ENCODE results near the gene GALNTL6. TPM values are rescaled to one million over a fixed set of nuclear protein-coding genes. Genes with fewer than 3 reads are reported as not detected.

The GALNTL6 gene
- polyA plus RNA-seq, 1 donor from 2014 or later: 14.9 TPM

- Histone ChIP-seq H2AFZ (ENCODE audit: low read depth, low read length) (no peak overlapping the region), H4K20me1 (ENCODE audit: insufficient read depth) (no peaks in the 10 kb centered on the region), H3K79me2 (replicated peaks; ENCODE audit: insufficient read depth, low read length) (no peaks in the 10 kb centered on the region), H3K4me3 (ENCODE audit: low read length) (no peak overlapping the region), H3K9ac (ENCODE audit: low read length) (no peak overlapping the region), H3K27ac (ENCODE audit: low read length) (no peak overlapping the region), H3K9me3 (ENCODE audit: low read length) (no peaks in the 10 kb centered on the region), H3K27me3 (ENCODE audit: insufficient read depth, low read depth, low read length) (no peaks in the 10 kb centered on the region), H3K36me3 (ENCODE audit: insufficient read depth, low read length) (no peaks in the 10 kb centered on the region), H3K4me2 (ENCODE audit: low read length) (no peak overlapping the region), H3F3A (ENCODE audit: insufficient read depth, low read length, poor library complexity, severe bottlenecking) (no peaks in the 10 kb centered on the region), H3K9me2 (ENCODE audit: insufficient read depth, low read length) (no peaks in the 10 kb centered on the region)
- TF ChIP-seq EP300 (conservative IDR thresholded peaks at IDR 0.05; ENCODE audit: poor library complexity, severe bottlenecking) (no peak), EZH2 (IDR thresholded peaks at IDR 0.05; ENCODE audit: borderline replicate concordance, insufficient read depth, low read length, poor library complexity, severe bottlenecking) (no peak), POLR2AphosphoS5 (IDR thresholded peaks at IDR 0.05) (no peak), MXI1 (conservative IDR thresholded peaks at IDR 0.05; ENCODE audit: poor library complexity, severe bottlenecking) (no peak), RAD21 (conservative IDR thresholded peaks at IDR 0.05) (no peak), SMC3 (conservative IDR thresholded peaks at IDR 0.05; ENCODE audit: poor library complexity) (no peak), TAF1 (IDR thresholded peaks at IDR 0.05; ENCODE audit: low read depth) (no peak)
- TF ChIP-seq, protein P1, sequence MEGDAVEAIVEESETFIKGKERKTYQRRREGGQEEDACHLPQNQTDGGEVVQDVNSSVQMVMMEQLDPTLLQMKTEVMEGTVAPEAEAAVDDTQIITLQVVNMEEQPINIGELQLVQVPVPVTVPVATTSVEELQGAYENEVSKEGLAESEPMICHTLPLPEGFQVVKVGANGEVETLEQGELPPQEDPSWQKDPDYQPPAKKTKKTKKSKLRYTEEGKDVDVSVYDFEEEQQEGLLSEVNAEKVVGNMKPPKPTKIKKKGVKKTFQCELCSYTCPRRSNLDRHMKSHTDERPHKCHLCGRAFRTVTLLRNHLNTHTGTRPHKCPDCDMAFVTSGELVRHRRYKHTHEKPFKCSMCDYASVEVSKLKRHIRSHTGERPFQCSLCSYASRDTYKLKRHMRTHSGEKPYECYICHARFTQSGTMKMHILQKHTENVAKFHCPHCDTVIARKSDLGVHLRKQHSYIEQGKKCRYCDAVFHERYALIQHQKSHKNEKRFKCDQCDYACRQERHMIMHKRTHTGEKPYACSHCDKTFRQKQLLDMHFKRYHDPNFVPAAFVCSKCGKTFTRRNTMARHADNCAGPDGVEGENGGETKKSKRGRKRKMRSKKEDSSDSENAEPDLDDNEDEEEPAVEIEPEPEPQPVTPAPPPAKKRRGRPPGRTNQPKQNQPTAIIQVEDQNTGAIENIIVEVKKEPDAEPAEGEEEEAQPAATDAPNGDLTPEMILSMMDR (IDR thresholded peaks at IDR 0.05; ENCODE audit: poor library complexity, severe bottlenecking): no peak
- TF ChIP-seq, protein P2, sequence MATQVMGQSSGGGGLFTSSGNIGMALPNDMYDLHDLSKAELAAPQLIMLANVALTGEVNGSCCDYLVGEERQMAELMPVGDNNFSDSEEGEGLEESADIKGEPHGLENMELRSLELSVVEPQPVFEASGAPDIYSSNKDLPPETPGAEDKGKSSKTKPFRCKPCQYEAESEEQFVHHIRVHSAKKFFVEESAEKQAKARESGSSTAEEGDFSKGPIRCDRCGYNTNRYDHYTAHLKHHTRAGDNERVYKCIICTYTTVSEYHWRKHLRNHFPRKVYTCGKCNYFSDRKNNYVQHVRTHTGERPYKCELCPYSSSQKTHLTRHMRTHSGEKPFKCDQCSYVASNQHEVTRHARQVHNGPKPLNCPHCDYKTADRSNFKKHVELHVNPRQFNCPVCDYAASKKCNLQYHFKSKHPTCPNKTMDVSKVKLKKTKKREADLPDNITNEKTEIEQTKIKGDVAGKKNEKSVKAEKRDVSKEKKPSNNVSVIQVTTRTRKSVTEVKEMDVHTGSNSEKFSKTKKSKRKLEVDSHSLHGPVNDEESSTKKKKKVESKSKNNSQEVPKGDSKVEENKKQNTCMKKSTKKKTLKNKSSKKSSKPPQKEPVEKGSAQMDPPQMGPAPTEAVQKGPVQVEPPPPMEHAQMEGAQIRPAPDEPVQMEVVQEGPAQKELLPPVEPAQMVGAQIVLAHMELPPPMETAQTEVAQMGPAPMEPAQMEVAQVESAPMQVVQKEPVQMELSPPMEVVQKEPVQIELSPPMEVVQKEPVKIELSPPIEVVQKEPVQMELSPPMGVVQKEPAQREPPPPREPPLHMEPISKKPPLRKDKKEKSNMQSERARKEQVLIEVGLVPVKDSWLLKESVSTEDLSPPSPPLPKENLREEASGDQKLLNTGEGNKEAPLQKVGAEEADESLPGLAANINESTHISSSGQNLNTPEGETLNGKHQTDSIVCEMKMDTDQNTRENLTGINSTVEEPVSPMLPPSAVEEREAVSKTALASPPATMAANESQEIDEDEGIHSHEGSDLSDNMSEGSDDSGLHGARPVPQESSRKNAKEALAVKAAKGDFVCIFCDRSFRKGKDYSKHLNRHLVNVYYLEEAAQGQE (IDR thresholded peaks at IDR 0.05; ENCODE audit: borderline replicate concordance): no peak
Observed at GRCh38 chr4:172362569-172362968, 549.4 kb downstream of the GALNTL6 start.

DNA sequence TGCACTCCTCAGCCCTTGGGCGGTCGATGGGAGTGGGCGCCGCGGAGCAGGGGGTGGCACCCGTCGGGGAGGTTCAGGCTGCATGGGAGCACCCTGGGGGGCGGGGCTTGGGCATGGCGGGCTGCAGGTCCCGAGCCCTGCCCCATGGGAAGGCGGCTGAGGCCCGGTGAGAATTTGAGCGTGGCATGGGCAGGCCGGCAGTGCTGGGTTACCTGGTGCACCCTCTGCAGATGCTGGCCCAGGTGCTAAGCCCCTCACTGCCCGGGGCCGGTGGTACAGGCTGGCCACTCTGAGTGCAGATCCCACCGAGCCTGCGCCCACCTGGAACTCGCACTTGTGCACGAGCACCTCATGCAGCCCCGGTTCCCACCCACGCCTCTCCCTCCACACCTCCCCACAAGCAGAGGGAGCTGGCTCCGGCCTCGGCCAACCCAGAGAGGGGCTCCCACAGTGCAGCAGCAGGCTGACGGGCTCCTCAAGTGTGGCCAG, 556.3 kb downstream of the GALNTL6 start:
- H3K27ac ChIP-seq (ENCODE audit: low read length): no peak overlapping the region
- no peaks in the 10 kb centered on the region for H4K20me1 ChIP-seq (ENCODE audit: insufficient read depth)
- H3K27me3 ChIP-seq (ENCODE audit: insufficient read depth, low read depth, low read length): no peaks in the 10 kb centered on the region
- H3K9me3 ChIP-seq (ENCODE audit: low read length): peaks cover 2% of the 10 kb centered on the region
- H3K4me3 ChIP-seq (ENCODE audit: low read length): no peak overlapping the region
- H3K4me2 ChIP-seq (ENCODE audit: low read length): no peak overlapping the region
- no peak for TF ChIP-seq RAD21 (conservative IDR thresholded peaks at IDR 0.05)
- no peak overlapping the region for H3K9ac ChIP-seq (ENCODE audit: low read length)
- H3F3A ChIP-seq (ENCODE audit: insufficient read depth, low read length, poor library complexity, severe bottlenecking): no peaks in the 10 kb centered on the region
- no peaks in the 10 kb centered on the region for H3K36me3 ChIP-seq (ENCODE audit: insufficient read depth, low read length)
- H2AFZ ChIP-seq (ENCODE audit: low read depth, low read length): no peak overlapping the region
- no peaks in the 10 kb centered on the region for H3K79me2 ChIP-seq (replicated peaks; ENCODE audit: insufficient read depth, low read length)
- H3K9me2 ChIP-seq (ENCODE audit: insufficient read depth, low read length): no peaks in the 10 kb centered on the region
